ENCODE results near the gene ASAP3.

The ASAP3 gene

DNA sequence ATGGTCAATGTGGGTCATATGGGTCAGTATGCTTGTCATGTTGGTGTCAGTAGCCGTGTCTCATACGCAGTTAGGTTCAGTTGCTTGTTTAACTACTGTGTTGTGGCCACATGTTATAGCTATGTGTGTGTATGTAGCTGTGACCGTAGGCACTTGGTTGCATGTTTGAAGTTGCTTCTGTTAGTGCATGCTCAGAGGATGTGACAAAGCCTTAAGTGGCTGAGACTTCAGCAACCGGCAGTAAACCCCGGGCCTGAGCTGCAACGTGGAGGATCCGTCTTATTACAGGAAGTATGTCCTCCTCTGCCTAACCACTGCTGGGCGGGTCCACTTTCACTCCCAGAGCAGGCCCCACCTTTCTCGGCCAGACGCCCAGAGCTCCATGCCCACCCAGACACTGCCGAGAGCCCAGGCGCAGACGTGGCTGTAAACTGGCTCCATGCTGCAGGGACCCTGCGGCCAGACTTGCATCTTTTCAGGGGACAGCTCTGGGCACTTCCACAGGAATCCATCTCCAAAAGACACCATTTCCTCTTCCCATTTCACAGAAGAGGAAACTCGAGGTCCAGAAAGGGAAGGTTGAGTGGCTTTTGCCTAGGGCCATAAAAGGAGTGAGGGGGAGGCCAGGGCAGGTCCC is 61.6 kb downstream of the ASAP3 start:
- no peak for DNase-seq

GRCh38 chr1:23421753-23422240 is 62.2 kb downstream of the ASAP3 start:
- no peak for DNase-seq

DNA sequence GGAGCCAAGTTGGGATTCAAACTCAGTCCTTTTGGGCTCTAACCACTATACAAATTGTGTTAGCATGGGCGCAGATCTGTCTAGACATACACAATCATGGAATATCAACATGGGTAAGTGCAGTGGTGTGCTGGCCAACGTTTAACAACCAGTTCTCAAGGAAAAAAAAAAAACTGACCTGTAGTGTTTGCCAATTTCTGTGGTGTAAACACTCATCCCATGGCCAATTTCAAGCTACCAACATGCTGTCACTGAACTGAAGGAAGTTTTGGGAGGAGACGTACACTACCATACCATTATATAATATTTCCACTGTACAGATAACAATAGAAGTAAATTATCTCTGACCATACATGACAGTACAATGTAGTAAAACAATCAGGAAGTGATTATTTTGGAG is 62.6 kb downstream of the ASAP3 start:
- DNase-seq: no peak

- DNase-seq: no peak
Observed at GRCh38 chr1:23420778-23421177, 63.2 kb downstream of the ASAP3 start.

DNA sequence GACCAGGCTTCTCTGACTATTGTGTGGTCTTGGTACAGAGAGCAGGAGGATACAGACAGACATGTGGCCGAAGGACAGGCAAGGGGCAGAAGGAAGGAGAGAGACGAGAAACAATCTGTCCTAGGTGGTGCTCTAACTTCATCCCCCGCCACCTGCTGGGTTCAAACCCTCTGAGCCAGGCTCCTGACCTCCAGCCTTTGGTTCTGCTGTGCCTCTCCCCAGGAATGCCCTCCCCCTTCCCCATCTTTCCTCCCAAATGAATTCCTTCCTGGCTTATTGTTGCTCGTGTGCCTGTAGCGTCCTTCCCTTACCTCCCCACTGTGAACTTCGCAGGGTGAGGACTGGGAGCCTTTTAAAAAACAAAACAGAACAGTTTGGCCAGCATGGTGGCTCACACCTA is 64.8 kb downstream of the ASAP3 start:
- DNase-seq: peak in 1 of 2 experiments; percentile 8

- DNase-seq: peak; percentile 93
Observed at GRCh38 chr1:23417570-23417969, 66.4 kb downstream of the ASAP3 start.

DNA sequence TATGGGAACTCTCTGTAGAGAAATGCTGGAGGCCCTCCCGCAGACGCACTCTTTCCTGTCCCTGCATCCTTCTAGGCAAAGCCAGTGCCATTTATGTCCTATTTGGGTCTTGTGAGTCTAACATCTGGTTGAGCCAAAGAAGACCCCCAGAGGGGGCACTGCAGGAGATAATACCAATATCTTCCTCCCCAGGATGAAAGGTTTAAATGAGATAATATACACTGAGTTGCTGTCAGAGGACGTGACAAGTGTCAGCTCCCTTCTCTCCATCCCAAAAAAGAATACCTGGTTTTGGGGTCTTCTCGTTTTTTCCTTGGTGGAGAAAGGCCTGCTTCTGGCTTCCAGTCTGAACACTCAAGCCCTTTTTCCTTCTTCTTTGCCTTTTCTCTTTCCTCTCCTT is 67.0 kb downstream of the ASAP3 start:
- DNase-seq: no peak

- DNase-seq: no peak
Observed at GRCh38 chr1:23408797-23409290, 75.1 kb downstream of the ASAP3 start.

GRCh38 chr1:23407016-23407630 is 76.9 kb downstream of the ASAP3 start:
- no peak for DNase-seq

GRCh38 chr1:23405946-23406345 is 78.0 kb downstream of the ASAP3 start:
- DNase-seq: no peak

DNA sequence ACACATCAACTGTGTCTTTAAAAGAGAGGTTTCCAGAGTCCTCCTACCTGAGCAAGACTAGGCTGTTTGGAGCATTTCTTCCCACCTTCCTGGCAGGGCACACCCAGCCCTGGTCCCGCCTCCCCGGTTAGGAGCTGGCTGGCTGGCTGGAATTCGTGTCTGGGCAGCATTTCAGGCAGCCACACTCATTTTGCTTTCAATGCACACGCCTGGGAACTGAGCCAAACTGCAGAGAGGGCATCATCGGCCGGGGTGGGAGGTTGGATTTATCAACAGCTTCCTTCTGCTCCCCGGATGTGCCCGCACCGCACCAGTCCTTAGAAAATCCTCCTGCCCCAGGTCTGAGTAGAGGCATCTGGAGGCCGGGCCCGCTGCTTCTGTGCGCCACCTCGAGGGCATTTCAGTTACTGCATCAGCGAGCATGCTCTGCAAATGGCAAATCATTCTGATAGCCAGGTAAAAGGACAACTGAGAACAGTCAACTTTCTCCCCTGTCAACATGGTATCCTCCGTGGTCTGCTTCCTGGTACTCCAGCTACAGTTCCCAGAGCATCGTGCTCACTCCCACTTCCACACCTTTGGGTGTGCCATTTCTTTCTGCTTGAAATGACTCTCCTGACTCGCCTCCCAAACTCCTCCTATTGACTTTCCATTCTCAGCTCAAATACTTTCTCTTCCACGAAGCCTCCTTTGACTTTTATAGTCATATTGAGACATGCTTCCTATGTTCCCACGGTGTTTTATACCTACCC is 80.1 kb downstream of the ASAP3 start:
- DNase-seq: peak; percentile 70 to 86

DNA sequence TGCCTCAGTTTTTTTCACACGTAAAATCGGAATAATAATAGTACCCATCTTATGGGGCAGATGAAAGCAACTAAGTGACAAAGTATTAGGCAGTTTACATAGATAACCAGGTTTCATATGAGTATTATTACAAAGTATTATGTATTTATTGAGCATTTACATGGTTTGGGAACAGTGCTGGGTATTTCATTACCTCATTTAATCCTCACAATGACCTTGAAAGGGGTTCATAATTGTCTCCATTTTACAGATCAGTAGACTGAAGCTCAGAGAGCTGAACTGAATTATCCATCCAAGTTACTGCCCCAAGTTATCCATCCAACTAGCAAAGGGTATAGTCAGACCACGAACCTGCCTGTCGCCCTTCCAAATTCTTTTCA is 80.6 kb downstream of the ASAP3 start:
- no peak for DNase-seq

- no peak for DNase-seq
Observed at GRCh38 chr1:23403038-23403336, 81.0 kb downstream of the ASAP3 start.

DNA sequence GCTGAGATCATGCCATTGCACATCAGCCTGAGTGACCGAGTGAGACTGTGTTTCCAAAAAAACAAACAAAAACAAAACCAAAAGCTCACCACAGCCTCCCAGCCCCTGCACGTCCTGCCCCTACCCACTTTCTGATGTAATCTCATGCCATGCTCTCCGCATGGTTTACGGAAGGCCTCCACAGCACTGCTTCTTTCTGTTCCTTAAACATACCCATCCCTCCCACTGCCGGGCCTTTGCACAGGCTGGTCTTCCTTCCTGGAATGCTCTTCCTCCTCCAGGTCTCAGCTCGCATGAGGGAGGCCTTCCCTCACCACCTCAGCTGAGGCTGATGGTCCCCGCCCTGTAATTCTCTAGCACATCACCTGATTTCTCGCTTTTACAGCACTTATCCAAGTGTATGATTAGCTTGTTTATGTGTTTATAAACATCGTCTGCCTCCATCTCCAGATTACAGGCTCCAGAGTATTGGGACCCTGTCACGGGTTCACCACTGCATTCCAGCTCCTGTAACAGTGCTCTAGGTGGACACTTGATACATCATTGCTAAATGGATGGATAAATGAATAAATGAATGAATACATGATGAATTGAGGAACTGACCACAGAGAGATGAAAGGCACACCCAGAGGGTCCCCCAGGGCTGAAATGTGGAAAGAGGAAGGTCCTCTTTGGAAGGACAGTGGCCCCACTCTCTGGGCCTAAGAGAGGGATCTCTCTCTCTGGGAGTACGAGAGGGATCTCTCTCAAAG is 81.5 kb downstream of the ASAP3 start:
- DNase-seq: no peak

GRCh38 chr1:23401313-23401712 is 82.7 kb downstream of the ASAP3 start:
- DNase-seq: no peak

- DNase-seq: no peak
Observed at GRCh38 chr1:23400324-23401114, 83.5 kb downstream of the ASAP3 start.

- DNase-seq: no peak
Observed at GRCh38 chr1:23399229-23399628, 84.8 kb downstream of the ASAP3 start.

- DNase-seq: no peak
Observed at GRCh38 chr1:23397908-23398307, 86.1 kb downstream of the ASAP3 start.

DNA sequence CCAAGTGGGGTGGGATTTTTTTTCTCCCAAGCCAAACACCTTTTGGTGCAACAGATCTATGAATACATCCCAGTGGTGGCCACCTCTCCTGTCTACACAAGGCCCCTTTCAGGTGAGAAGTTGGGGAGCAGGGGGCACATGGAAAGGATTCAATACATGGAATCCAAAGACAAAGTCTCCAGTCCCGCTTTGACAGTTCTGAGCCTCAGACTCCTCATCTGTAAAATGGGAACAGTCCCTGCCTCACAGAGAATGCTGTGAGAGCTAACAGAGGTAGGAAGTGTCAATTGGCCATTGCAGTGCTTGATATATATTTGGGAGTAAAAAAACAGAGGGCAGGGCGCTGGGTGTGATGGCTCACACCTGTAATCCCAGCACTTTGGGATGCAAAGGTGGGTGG is 87.6 kb downstream of the ASAP3 start:
- no peak for DNase-seq

- DNase-seq: no peak
Observed at GRCh38 chr1:23395849-23396248, 88.1 kb downstream of the ASAP3 start.

GRCh38 chr1:23395154-23395724 is 88.7 kb downstream of the ASAP3 start:
- no peak for DNase-seq

DNA sequence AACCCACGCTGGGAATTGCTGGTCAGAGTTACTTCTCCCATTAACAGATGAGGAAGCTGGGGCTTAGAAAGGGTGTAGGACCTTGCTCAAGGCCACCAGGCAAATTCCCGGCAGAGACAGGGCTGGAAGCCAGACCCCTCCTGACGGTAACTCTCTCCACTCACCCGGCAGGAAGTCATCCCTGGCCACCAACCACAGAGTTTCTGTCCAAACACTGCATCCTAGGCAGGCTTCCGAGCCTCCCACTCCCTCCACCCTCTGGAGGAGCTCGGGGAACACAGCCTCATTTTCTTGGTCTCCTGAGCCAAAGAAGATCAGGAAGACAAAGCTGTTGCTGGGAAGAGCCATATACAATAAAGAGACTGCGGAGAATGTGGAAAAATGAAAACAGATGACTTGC is 89.3 kb downstream of the ASAP3 start:
- DNase-seq: no peak

All from NCI-H524 (cell line).